ENCODE data around the gene ANKRD27. TPM values are rescaled to one million over a fixed set of nuclear protein-coding genes. Genes with fewer than 3 reads are reported as not detected.
"Not testable (repeated sequence)": the region's sequence is repeated elsewhere in the genome, so short reads cannot be mapped to it uniquely, and the experiment has no call there.

The ANKRD27 gene
- total and polyA plus RNA-seq, 2 donors = 19.1 to 25.8 TPM

- Histone ChIP-seq H3K36me3 (ENCODE audit: control insufficient read depth in 2 of 2, insufficient read depth in 2 of 2, low read length in 1 of 2) (peaks cover 24% of the 10 kb centered on the region in 2 donors), H3K27me3 (ENCODE audit: control insufficient read depth in 2 of 2, insufficient read depth in 1 of 2, low read length in 1 of 2) (no peaks in the 10 kb centered on the region), H3K4me3 (ENCODE audit: low read length in 2 of 2) (no peak overlapping the region), H3K4me1 (ENCODE audit: control insufficient read depth in 2 of 2, insufficient read depth in 2 of 2, low read length in 2 of 2) (peaks cover 6 to 38% of the 10 kb centered on the region in 2 donors), H3K9me3 (ENCODE audit: control insufficient read depth in 2 of 2, insufficient read depth in 1 of 2, low read length in 1 of 2) (no peaks in the 10 kb centered on the region), H3K27ac (ENCODE audit: low read depth in 1 of 2, low read length in 1 of 2) (peak overlapping the region in 1 of 2 donors; percentile 57)
- 89% methylated on average over 12 of the region's 12 CpGs for WGBS
- no peak for DNase-seq (ENCODE audit: low read depth in 6 of 9, low spot score in 9 of 9)
Observed at GRCh38 chr19:32652894-32653598, 21.9 kb downstream of the ANKRD27 start.

- not testable (repeated sequence) for H3K27ac ChIP-seq (ENCODE audit: low read depth in 1 of 2, low read length in 1 of 2); H3K27me3 ChIP-seq (ENCODE audit: control insufficient read depth in 2 of 2, insufficient read depth in 1 of 2, low read length in 1 of 2); H3K9me3 ChIP-seq (ENCODE audit: control insufficient read depth in 2 of 2, insufficient read depth in 1 of 2, low read length in 1 of 2); DNase-seq (ENCODE audit: low read depth in 6 of 9, low spot score in 9 of 9); H3K4me3 ChIP-seq (ENCODE audit: low read length in 2 of 2)
- WGBS = 96% methylated on average over 13 of the region's 13 CpGs
- Histone ChIP-seq H3K4me1 (ENCODE audit: control insufficient read depth in 2 of 2, insufficient read depth in 2 of 2, low read length in 2 of 2) (peaks cover 6 to 45% of the 10 kb centered on the region in 2 donors), H3K36me3 (ENCODE audit: control insufficient read depth in 2 of 2, insufficient read depth in 2 of 2, low read length in 1 of 2) (peaks cover 17 to 22% of the 10 kb centered on the region in 2 donors)
Observed at GRCh38 chr19:32652331-32652730, 22.6 kb downstream of the ANKRD27 start.

GRCh38 chr19:32651729-32652140 is 23.2 kb downstream of the ANKRD27 start:
- H3K9me3 ChIP-seq (ENCODE audit: control insufficient read depth in 2 of 2, insufficient read depth in 1 of 2, low read length in 1 of 2) = no peaks in the 10 kb centered on the region
- no peak overlapping the region for H3K27ac ChIP-seq (ENCODE audit: low read depth in 1 of 2, low read length in 1 of 2)
- peaks cover 6 to 49% of the 10 kb centered on the region in 2 donors for H3K4me1 ChIP-seq (ENCODE audit: control insufficient read depth in 2 of 2, insufficient read depth in 2 of 2, low read length in 2 of 2)
- WGBS = 84% methylated on average over 8 of the region's 8 CpGs
- no peak overlapping the region for H3K4me3 ChIP-seq (ENCODE audit: low read length in 2 of 2)
- H3K36me3 ChIP-seq (ENCODE audit: control insufficient read depth in 2 of 2, insufficient read depth in 2 of 2, low read length in 1 of 2) = peaks cover 19 to 20% of the 10 kb centered on the region in 2 donors
- no peak for DNase-seq (ENCODE audit: low read depth in 6 of 9, low spot score in 9 of 9)
- no peaks in the 10 kb centered on the region for H3K27me3 ChIP-seq (ENCODE audit: control insufficient read depth in 2 of 2, insufficient read depth in 1 of 2, low read length in 1 of 2)

GRCh38 chr19:32650671-32651070 is 24.3 kb downstream of the ANKRD27 start:
- WGBS = 86% methylated on average over 5 of the region's 5 CpGs

GRCh38 chr19:32649751-32650150 is 25.2 kb downstream of the ANKRD27 start:
- Histone ChIP-seq H3K9me3 (ENCODE audit: control insufficient read depth in 2 of 2, insufficient read depth in 1 of 2, low read length in 1 of 2) (no peaks in the 10 kb centered on the region), H3K36me3 (ENCODE audit: control insufficient read depth in 2 of 2, insufficient read depth in 2 of 2, low read length in 1 of 2) (peaks cover 17 to 25% of the 10 kb centered on the region in 2 donors), H3K4me3 (ENCODE audit: low read length in 2 of 2) (no peak overlapping the region), H3K27me3 (ENCODE audit: control insufficient read depth in 2 of 2, insufficient read depth in 1 of 2, low read length in 1 of 2) (no peaks in the 10 kb centered on the region), H3K4me1 (ENCODE audit: control insufficient read depth in 2 of 2, insufficient read depth in 2 of 2, low read length in 2 of 2) (peaks cover 6 to 49% of the 10 kb centered on the region in 2 donors), H3K27ac (ENCODE audit: low read depth in 1 of 2, low read length in 1 of 2) (no peak overlapping the region)
- no peak for DNase-seq (ENCODE audit: low read depth in 6 of 9, low spot score in 9 of 9)
- WGBS = 98% methylated on average over 11 of the region's 11 CpGs

More at GRCh38 chr19:32650671-32651070, 24.3 kb downstream of the ANKRD27 start:
- no peaks in the 10 kb centered on the region for H3K9me3 ChIP-seq (ENCODE audit: control insufficient read depth in 2 of 2, insufficient read depth in 1 of 2, low read length in 1 of 2)
- no peaks in the 10 kb centered on the region for H3K27me3 ChIP-seq (ENCODE audit: control insufficient read depth in 2 of 2, insufficient read depth in 1 of 2, low read length in 1 of 2)
- no peak for DNase-seq (ENCODE audit: low read depth in 6 of 9, low spot score in 9 of 9)
- H3K4me1 ChIP-seq (ENCODE audit: control insufficient read depth in 2 of 2, insufficient read depth in 2 of 2, low read length in 2 of 2) = peaks cover 6 to 49% of the 10 kb centered on the region in 2 donors
- peaks cover 21 to 25% of the 10 kb centered on the region in 2 donors for H3K36me3 ChIP-seq (ENCODE audit: control insufficient read depth in 2 of 2, insufficient read depth in 2 of 2, low read length in 1 of 2)
- no peak overlapping the region for H3K4me3 ChIP-seq (ENCODE audit: low read length in 2 of 2)
- H3K27ac ChIP-seq (ENCODE audit: low read depth in 1 of 2, low read length in 1 of 2) = no peak overlapping the region

- Histone ChIP-seq H3K27me3 (ENCODE audit: control insufficient read depth in 2 of 2, insufficient read depth in 1 of 2, low read length in 1 of 2) (no peaks in the 10 kb centered on the region), H3K9me3 (ENCODE audit: control insufficient read depth in 2 of 2, insufficient read depth in 1 of 2, low read length in 1 of 2) (no peaks in the 10 kb centered on the region), H3K36me3 (ENCODE audit: control insufficient read depth in 2 of 2, insufficient read depth in 2 of 2, low read length in 1 of 2) (peaks cover 23 to 27% of the 10 kb centered on the region in 2 donors), H3K4me1 (ENCODE audit: control insufficient read depth in 2 of 2, insufficient read depth in 2 of 2, low read length in 2 of 2) (peaks cover 15 to 52% of the 10 kb centered on the region in 2 donors), H3K4me3 (ENCODE audit: low read length in 2 of 2) (no peak overlapping the region), H3K27ac (ENCODE audit: low read depth in 1 of 2, low read length in 1 of 2) (peak overlapping the region in 1 of 2 donors; percentile 3)
- peak in 4 of 9 donors; percentile 41 to 71 (median 43) for DNase-seq (ENCODE audit: low read depth in 6 of 9, low spot score in 9 of 9)
- 69% methylated on average over 8 of the region's 8 CpGs for WGBS
Observed at GRCh38 chr19:32647361-32647760, 27.6 kb downstream of the ANKRD27 start.

GRCh38 chr19:32646556-32646955 is 28.4 kb downstream of the ANKRD27 start:
- no peak for DNase-seq (ENCODE audit: low read depth in 6 of 9, low spot score in 9 of 9)
- Histone ChIP-seq H3K27me3 (ENCODE audit: control insufficient read depth in 2 of 2, insufficient read depth in 1 of 2, low read length in 1 of 2) (no peaks in the 10 kb centered on the region), H3K27ac (ENCODE audit: low read depth in 1 of 2, low read length in 1 of 2) (no peak overlapping the region), H3K36me3 (ENCODE audit: control insufficient read depth in 2 of 2, insufficient read depth in 2 of 2, low read length in 1 of 2) (peaks cover 27 to 30% of the 10 kb centered on the region in 2 donors), H3K4me1 (ENCODE audit: control insufficient read depth in 2 of 2, insufficient read depth in 2 of 2, low read length in 2 of 2) (peaks cover 23 to 51% of the 10 kb centered on the region in 2 donors), H3K9me3 (ENCODE audit: control insufficient read depth in 2 of 2, insufficient read depth in 1 of 2, low read length in 1 of 2) (no peaks in the 10 kb centered on the region), H3K4me3 (ENCODE audit: low read length in 2 of 2) (no peak overlapping the region)
- WGBS = 97% methylated on average over 6 of the region's 6 CpGs

- peak; percentile 43 to 86 (median 55) for DNase-seq (ENCODE audit: low read depth in 6 of 9, low spot score in 9 of 9)
- H3K36me3 ChIP-seq (ENCODE audit: control insufficient read depth in 2 of 2, insufficient read depth in 2 of 2, low read length in 1 of 2) = peaks cover 43 to 50% of the 10 kb centered on the region in 2 donors
- no peaks in the 10 kb centered on the region for H3K27me3 ChIP-seq (ENCODE audit: control insufficient read depth in 2 of 2, insufficient read depth in 1 of 2, low read length in 1 of 2)
- no peak overlapping the region for H3K4me3 ChIP-seq (ENCODE audit: low read length in 2 of 2)
- no peaks in the 10 kb centered on the region for H3K9me3 ChIP-seq (ENCODE audit: control insufficient read depth in 2 of 2, insufficient read depth in 1 of 2, low read length in 1 of 2)
- H3K27ac ChIP-seq (ENCODE audit: low read depth in 1 of 2, low read length in 1 of 2) = peak overlapping the region; percentile 57 to 65
- H3K4me1 ChIP-seq (ENCODE audit: control insufficient read depth in 2 of 2, insufficient read depth in 2 of 2, low read length in 2 of 2) = peaks cover 23 to 38% of the 10 kb centered on the region in 2 donors
- WGBS = 11% methylated on average over 12 of the region's 12 CpGs
Observed at GRCh38 chr19:32642771-32643170, 32.2 kb downstream of the ANKRD27 start.

- Histone ChIP-seq H3K4me1 (ENCODE audit: control insufficient read depth in 2 of 2, insufficient read depth in 2 of 2, low read length in 2 of 2) (peaks cover 20% of the 10 kb centered on the region in 2 donors), H3K4me3 (ENCODE audit: low read length in 2 of 2) (no peak overlapping the region), H3K9me3 (ENCODE audit: control insufficient read depth in 2 of 2, insufficient read depth in 1 of 2, low read length in 1 of 2) (no peaks in the 10 kb centered on the region), H3K36me3 (ENCODE audit: control insufficient read depth in 2 of 2, insufficient read depth in 2 of 2, low read length in 1 of 2) (peaks cover 41 to 54% of the 10 kb centered on the region in 2 donors), H3K27me3 (ENCODE audit: control insufficient read depth in 2 of 2, insufficient read depth in 1 of 2, low read length in 1 of 2) (no peaks in the 10 kb centered on the region), H3K27ac (ENCODE audit: low read depth in 1 of 2, low read length in 1 of 2) (no peak overlapping the region)
- DNase-seq (ENCODE audit: low read depth in 6 of 9, low spot score in 9 of 9) = no peak
- 99% methylated on average over 13 of the region's 13 CpGs for WGBS
Observed at GRCh38 chr19:32638625-32639024, 36.4 kb downstream of the ANKRD27 start.

All from thymus (tissue), 11 donors.